ENCODE results near the gene MYL12A. TPM values are rescaled to one million over a fixed set of nuclear protein-coding genes. Genes with fewer than 3 reads are reported as not detected.

MYL12A gene
- total and polyA plus RNA-seq, 2 of the 4 experiments (the other 2 are of a cell fraction) = 549 to 580 TPM

DNA sequence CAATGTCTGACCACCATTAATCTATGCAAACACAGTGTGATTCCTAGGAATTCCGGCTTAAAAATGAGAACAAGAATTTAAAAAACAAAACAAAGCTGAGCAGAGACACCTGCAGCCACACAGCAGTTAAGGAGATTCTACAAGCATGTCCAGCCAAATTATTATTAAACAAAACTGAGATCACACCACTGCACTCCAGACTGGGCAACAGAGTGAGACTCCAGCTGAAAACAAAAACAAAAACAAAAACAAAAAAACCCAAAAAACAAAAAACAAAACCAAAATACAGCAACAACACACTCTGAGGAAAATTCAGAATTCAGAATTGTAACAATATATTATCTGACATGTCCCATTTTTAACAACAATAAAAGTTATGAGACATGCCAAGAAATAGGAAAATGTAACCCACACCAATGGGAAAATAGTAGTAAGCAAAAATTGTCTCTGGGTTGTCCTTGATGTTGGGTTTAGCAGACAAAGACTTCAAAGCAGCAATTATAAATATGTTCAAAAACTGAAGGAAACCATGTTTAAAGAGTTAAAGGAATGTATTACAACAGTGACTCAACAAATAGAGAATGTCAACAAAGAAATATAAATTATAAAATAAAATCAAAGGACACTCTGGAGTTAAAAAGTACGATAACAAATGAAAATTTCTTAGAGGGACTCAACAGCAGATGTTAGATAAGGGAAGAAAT lies 47.5 kb upstream of the MYL12A start:
- no peaks in the 10 kb centered on the region for H3K4me1 ChIP-seq (ENCODE audit: control insufficient read depth, insufficient read depth, low read length)
- in situ Hi-C loops (cut with MboI; ENCODE audit: low sequenced_read_pairs) = no loop called here
- H3K9ac ChIP-seq (ENCODE audit: low read depth, low read length) = no peak overlapping the region
- no peaks in the 10 kb centered on the region for H3K9me1 ChIP-seq (ENCODE audit: insufficient read depth, low read length)
- no peak overlapping the region for H4K91ac ChIP-seq (ENCODE audit: insufficient read depth, low read depth, low read length)
- dilution Hi-C loops (cut with HindIII; ENCODE audit: low sequenced_read_pairs, unreplicated experiment) = no loop called here
- no peak overlapping the region for H3K27ac ChIP-seq (ENCODE audit: insufficient read depth, low read length)
- no peak overlapping the region for H2AFZ ChIP-seq (replicated peaks; ENCODE audit: low read length, poor library complexity)
- no peaks in the 10 kb centered on the region for H4K20me1 ChIP-seq (ENCODE audit: insufficient read depth, low read length)
- H3K4me2 ChIP-seq (ENCODE audit: low read depth, low read length) = no peak overlapping the region
- no peak overlapping the region for H3K56ac ChIP-seq (ENCODE audit: extremely low read depth, insufficient read depth, low read length)
- H3K4me3 ChIP-seq (ENCODE audit: insufficient read depth, low read depth, low read length) = no peak overlapping the region
- H3K4ac ChIP-seq (ENCODE audit: low read depth, low read length) = no peak overlapping the region
- no peak overlapping the region for H2AK9ac ChIP-seq (replicated peaks; ENCODE audit: low read depth, low read length, poor library complexity)
- no peaks in the 10 kb centered on the region for H3K79me1 ChIP-seq (ENCODE audit: low read depth in 1 of 2, low read length in 2 of 2)
- H3K23ac ChIP-seq (ENCODE audit: low read depth, low read length) = no peak overlapping the region
- ATAC-seq (ENCODE audit: low read depth) = no peak
- H3K27me3 ChIP-seq (ENCODE audit: control insufficient read depth, insufficient read depth, low read length) = peaks cover 3% of the 10 kb centered on the region
- BruUV-seq (replicated peaks) = no TSS peak
- no peak for DNase-seq
- 20% methylated on average over 1 of the region's 2 CpGs; no CpG with 5 or more reads in 1 of the 2 experiments for WGBS, 2 experiments (ENCODE audit: extremely low coverage in 2 of 2, insufficient read length in 1 of 2)
- ChIA-PET POLR2A (ENCODE audit: unreplicated experiment) (no interaction called here), CTCF (interaction anchor here (0.8 kb wide), 1 partner anchor 15 kb away, joined by 3 read pairs; no protein-coding TSS in a partner anchor)
- no peak overlapping the region for H4K5ac ChIP-seq (ENCODE audit: low read depth, low read length)
- no peak overlapping the region for H2AK5ac ChIP-seq (ENCODE audit: low read depth, low read length)
- intact Hi-C loops (cut with micrococcal nuclease) = no loop called here
- H2BK20ac ChIP-seq (ENCODE audit: low read depth, low read length) = no peak overlapping the region
- H3K36me3 ChIP-seq (ENCODE audit: control insufficient read depth, insufficient read depth, low read length) = no peaks in the 10 kb centered on the region
- no peak overlapping the region for H2BK5ac ChIP-seq (ENCODE audit: low read depth, low read length, poor library complexity, severe bottlenecking)
- no peak overlapping the region for H3K18ac ChIP-seq (ENCODE audit: low read depth, low read length)
- H2BK120ac ChIP-seq (ENCODE audit: low read depth, low read length) = no peak overlapping the region
- no peak overlapping the region for H4K8ac ChIP-seq (ENCODE audit: low read depth in 2 of 2, low read length in 2 of 2)
- H2BK15ac ChIP-seq (ENCODE audit: low read depth, low read length) = no peak overlapping the region
- no peak overlapping the region for H3K14ac ChIP-seq (replicated peaks; ENCODE audit: low read depth, low read length)
- no peaks in the 10 kb centered on the region for H3K9me3 ChIP-seq (ENCODE audit: control insufficient read depth, insufficient read depth, low read length)
- TF ChIP-seq, protein P1, sequence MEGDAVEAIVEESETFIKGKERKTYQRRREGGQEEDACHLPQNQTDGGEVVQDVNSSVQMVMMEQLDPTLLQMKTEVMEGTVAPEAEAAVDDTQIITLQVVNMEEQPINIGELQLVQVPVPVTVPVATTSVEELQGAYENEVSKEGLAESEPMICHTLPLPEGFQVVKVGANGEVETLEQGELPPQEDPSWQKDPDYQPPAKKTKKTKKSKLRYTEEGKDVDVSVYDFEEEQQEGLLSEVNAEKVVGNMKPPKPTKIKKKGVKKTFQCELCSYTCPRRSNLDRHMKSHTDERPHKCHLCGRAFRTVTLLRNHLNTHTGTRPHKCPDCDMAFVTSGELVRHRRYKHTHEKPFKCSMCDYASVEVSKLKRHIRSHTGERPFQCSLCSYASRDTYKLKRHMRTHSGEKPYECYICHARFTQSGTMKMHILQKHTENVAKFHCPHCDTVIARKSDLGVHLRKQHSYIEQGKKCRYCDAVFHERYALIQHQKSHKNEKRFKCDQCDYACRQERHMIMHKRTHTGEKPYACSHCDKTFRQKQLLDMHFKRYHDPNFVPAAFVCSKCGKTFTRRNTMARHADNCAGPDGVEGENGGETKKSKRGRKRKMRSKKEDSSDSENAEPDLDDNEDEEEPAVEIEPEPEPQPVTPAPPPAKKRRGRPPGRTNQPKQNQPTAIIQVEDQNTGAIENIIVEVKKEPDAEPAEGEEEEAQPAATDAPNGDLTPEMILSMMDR (conservative IDR thresholded peaks at IDR 0.05; ENCODE audit: low read depth, low read length) = no peak
- TF ChIP-seq CEBPB (IDR thresholded peaks at IDR 0.05; ENCODE audit: low read depth, low read length) (no peak), RFX5 (IDR thresholded peaks at IDR 0.05; ENCODE audit: low read depth, low read length) (no peak), MXI1 (IDR thresholded peaks at IDR 0.05; ENCODE audit: borderline replicate concordance, low read depth, low read length) (no peak), NFE2L2 (IDR thresholded peaks at IDR 0.05; ENCODE audit: low read depth, low read length) (no peak), POLR2A (IDR thresholded peaks at IDR 0.05; ENCODE audit: low read depth, low read length) (no peak), RAD21 (IDR thresholded peaks at IDR 0.05; ENCODE audit: low read length) (no peak), BHLHE40 (IDR thresholded peaks at IDR 0.05; ENCODE audit: low read depth, low read length) (no peak), MAZ (IDR thresholded peaks at IDR 0.05; ENCODE audit: borderline replicate concordance, low read depth, low read length) (no peak), SMC3 (IDR thresholded peaks at IDR 0.05; ENCODE audit: low read depth, low read length) (no peak), CHD1 (IDR thresholded peaks at IDR 0.05; ENCODE audit: low read depth, low read length) (no peak), FOS (IDR thresholded peaks at IDR 0.05; ENCODE audit: low read depth, low read length) (no peak), RCOR1 (IDR thresholded peaks at IDR 0.05; ENCODE audit: insufficient replicate concordance, low read length) (no peak), MAFK (IDR thresholded peaks at IDR 0.05; ENCODE audit: low read depth, low read length) (no peak)
- TF ChIP-seq, protein P2, sequence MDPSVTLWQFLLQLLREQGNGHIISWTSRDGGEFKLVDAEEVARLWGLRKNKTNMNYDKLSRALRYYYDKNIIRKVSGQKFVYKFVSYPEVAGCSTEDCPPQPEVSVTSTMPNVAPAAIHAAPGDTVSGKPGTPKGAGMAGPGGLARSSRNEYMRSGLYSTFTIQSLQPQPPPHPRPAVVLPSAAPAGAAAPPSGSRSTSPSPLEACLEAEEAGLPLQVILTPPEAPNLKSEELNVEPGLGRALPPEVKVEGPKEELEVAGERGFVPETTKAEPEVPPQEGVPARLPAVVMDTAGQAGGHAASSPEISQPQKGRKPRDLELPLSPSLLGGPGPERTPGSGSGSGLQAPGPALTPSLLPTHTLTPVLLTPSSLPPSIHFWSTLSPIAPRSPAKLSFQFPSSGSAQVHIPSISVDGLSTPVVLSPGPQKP (IDR thresholded peaks at IDR 0.05; ENCODE audit: borderline replicate concordance, low read depth, low read length) = no peak
- TF ChIP-seq, protein P3, sequence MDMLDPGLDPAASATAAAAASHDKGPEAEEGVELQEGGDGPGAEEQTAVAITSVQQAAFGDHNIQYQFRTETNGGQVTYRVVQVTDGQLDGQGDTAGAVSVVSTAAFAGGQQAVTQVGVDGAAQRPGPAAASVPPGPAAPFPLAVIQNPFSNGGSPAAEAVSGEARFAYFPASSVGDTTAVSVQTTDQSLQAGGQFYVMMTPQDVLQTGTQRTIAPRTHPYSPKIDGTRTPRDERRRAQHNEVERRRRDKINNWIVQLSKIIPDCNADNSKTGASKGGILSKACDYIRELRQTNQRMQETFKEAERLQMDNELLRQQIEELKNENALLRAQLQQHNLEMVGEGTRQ (IDR thresholded peaks at IDR 0.05; ENCODE audit: low read depth, low read length) = no peak

All from IMR-90 (cell line).